ENCODE measurements around the gene DGCR2. TPM values are rescaled to one million over a fixed set of nuclear protein-coding genes. Genes with fewer than 3 reads are reported as not detected.

Gene DGCR2
- total and polyA plus RNA-seq, 2 of the 8 experiments (the other 6 are each of a cell fraction or from before 2014, with no cell fraction given) = 42.3 to 62.2 TPM

- H2AFZ ChIP-seq (ENCODE audit: low read length) = no peak overlapping the region
- WGBS, 2 experiments (ENCODE audit: extremely low coverage in 1 of 2, insufficient coverage in 1 of 2, insufficient read length in 1 of 2, insufficient replicate concordance in 2 of 2, low coverage in 1 of 2, low lambda C conversion rate in 2 of 2, missing lambda C conversion rate in 1 of 2) = 86% methylated on average over 4 of the region's 5 CpGs; no CpG with 5 or more reads in 1 of the 2 experiments
- ChIA-PET POLR2A (ENCODE audit: partially characterized antibody) (interaction anchor here (0.6 to 3.4 kb wide), 5 partner anchors 10 to 321 kb away, joined by 3 to 24 read pairs (median 6); partner anchors contain the start of genes DGCR2 and TSSK2), CTCF (ENCODE audit: partially characterized antibody) (interaction anchor here (1.2 to 5.0 kb wide), 6 partner anchors 11 to 32 kb away, joined by 3 to 28 read pairs (median 5); partner anchors contain the start of genes DGCR2 and TSSK2)
- H3K23ac ChIP-seq (ENCODE audit: insufficient read length) = no peak overlapping the region
- H3K9ac ChIP-seq (replicated peaks in 1 of 4; ENCODE audit: extremely low read depth in 1 of 4, low read depth in 3 of 4, low read length in 3 of 4) = no peak overlapping the region
- H3K9me3 ChIP-seq (ENCODE audit: insufficient read depth in 2 of 2, low read depth in 1 of 2, low read length in 1 of 2) = no peaks in the 10 kb centered on the region
- H2BK120ac ChIP-seq (replicated peaks; ENCODE audit: low read depth, low read length) = no peak overlapping the region
- no peak overlapping the region for H3K27ac ChIP-seq (ENCODE audit: low read depth, low read length)
- peaks cover 8 to 21% (median 15%) of the 10 kb centered on the region in 4 experiments for H3K27me3 ChIP-seq (replicated peaks in 1 of 4; ENCODE audit: control insufficient read depth in 3 of 4, extremely low read depth in 1 of 4, insufficient read depth in 3 of 4, low read length in 3 of 4)
- no peak overlapping the region; a peak in 2 of 8 replicates for H3K4me3 ChIP-seq (ENCODE audit: extremely low read depth in 1 of 4, insufficient read depth in 2 of 4, low read depth in 3 of 4, low read length in 4 of 4)
- H3K4me1 ChIP-seq (replicated peaks in 1 of 4; ENCODE audit: control insufficient read depth in 3 of 4, insufficient read depth in 4 of 4, low read length in 3 of 4) = peaks cover 0 to 12% (median 5%) of the 10 kb centered on the region in 4 experiments; a peak in 5 of 7 replicates
- peaks cover 0 to 10% of the 10 kb centered on the region in 2 experiments; a peak in 2 of 4 replicates for H3K79me2 ChIP-seq (ENCODE audit: control insufficient read depth in 1 of 2, insufficient read depth in 2 of 2, low read length in 2 of 2)
- peak overlapping the region; percentile 8 to 78; a peak in 2 of 4 replicates for H3K4me2 ChIP-seq (ENCODE audit: insufficient read depth in 1 of 2, low read depth in 2 of 2, low read length in 2 of 2)
- no peak overlapping the region for H2AK5ac ChIP-seq (ENCODE audit: low read depth, low read length)
- no peak overlapping the region for H2BK12ac ChIP-seq (ENCODE audit: low read depth, low read length)
- H3K18ac ChIP-seq (ENCODE audit: extremely low read depth, low read length) = no peak overlapping the region
- no peak overlapping the region for H2BK5ac ChIP-seq (ENCODE audit: low read depth, low read length)
- H3K23me2 ChIP-seq (ENCODE audit: low read depth, low read length) = peaks cover 5% of the 10 kb centered on the region; the same call in 1 of the 2 replicates
- no peaks in the 10 kb centered on the region; the same call in 1 of the 2 replicates for H3K79me1 ChIP-seq (ENCODE audit: low read depth, low read length)
- no peak for FAIRE-seq
- no peak overlapping the region for H4K8ac ChIP-seq (ENCODE audit: extremely low read depth, insufficient read depth, low read length)
- H2BK20ac ChIP-seq (ENCODE audit: low read length) = no peak overlapping the region
- H4K5ac ChIP-seq (ENCODE audit: insufficient read length, low read depth, low read length) = no peak overlapping the region
- H3K56ac ChIP-seq (replicated peaks; ENCODE audit: insufficient read length, low read depth, low read length) = no peak overlapping the region
- DNase-seq (ENCODE audit: low read depth in 1 of 2, low spot score in 2 of 2) = no peak
- H3K4ac ChIP-seq (replicated peaks; ENCODE audit: insufficient read length, low read depth, low read length) = no peak overlapping the region
- H4K91ac ChIP-seq (replicated peaks; ENCODE audit: insufficient read length, low read length) = no peak overlapping the region
- H4K20me1 ChIP-seq (replicated peaks in 1 of 2; ENCODE audit: control insufficient read depth in 1 of 2, insufficient read depth in 2 of 2, low read length in 2 of 2) = peaks cover 1 to 4% of the 10 kb centered on the region in 2 experiments
- H2BK15ac ChIP-seq (ENCODE audit: low read length) = no peak overlapping the region
- peaks cover 8 to 27% (median 23%) of the 10 kb centered on the region in 4 experiments; a peak in 6 of 8 replicates for H3K36me3 ChIP-seq (ENCODE audit: control insufficient read depth in 2 of 4, insufficient read depth in 4 of 4, low read length in 3 of 4)
- H3K14ac ChIP-seq (ENCODE audit: insufficient read length) = no peak overlapping the region
- TF ChIP-seq RFX5 (IDR thresholded peaks at IDR 0.05; ENCODE audit: borderline replicate concordance, low read depth, low read length) (no peak), TAF7 (optimal IDR thresholded peaks at IDR 0.05; ENCODE audit: borderline replicate concordance, low read depth, low read length) (no peak), CBX8 (IDR thresholded peaks at IDR 0.05; ENCODE audit: borderline replicate concordance, low read depth, low read length) (no peak), CEBPB (IDR thresholded peaks at IDR 0.05; ENCODE audit: low read depth, low read length) (no peak), EP300 (IDR thresholded peaks at IDR 0.05; ENCODE audit: borderline replicate concordance in 1 of 2, low read depth in 2 of 2, low read length in 2 of 2) (no peak), HDAC2 (IDR thresholded peaks at IDR 0.05; ENCODE audit: borderline replicate concordance in 1 of 2, low read depth in 2 of 2, low read length in 2 of 2) (no peak), BRCA1 (IDR thresholded peaks at IDR 0.05; ENCODE audit: low read depth, low read length) (no peak), MAX (IDR thresholded peaks at IDR 0.05) (no peak), GABPA (IDR thresholded peaks at IDR 0.05; ENCODE audit: borderline replicate concordance, insufficient read depth, low read length) (no peak), SUZ12 (IDR thresholded peaks at IDR 0.05; ENCODE audit: low read length) (no peak), E2F6 (IDR thresholded peaks at IDR 0.05) (no peak)
These were observed 21.0 kb upstream of the DGCR2 start for GRCh38 chr22:19143212-19143611.

Measured in H1 (cell line).